ENCODE data around the gene TEX36.
"Not testable (repeated sequence)": the region's sequence is repeated elsewhere in the genome, so short reads cannot be mapped to it uniquely, and the experiment has no call there.

Gene TEX36

GRCh38 chr10:125692196-125692595 is 9.2 kb upstream of the TEX36 start:
- DNase-seq (ENCODE audit: low spot score) = no peak

GRCh38 chr10:125691160-125691981 is 8.4 kb upstream of the TEX36 start:
- DNase-seq (ENCODE audit: low spot score) = no peak

DNA sequence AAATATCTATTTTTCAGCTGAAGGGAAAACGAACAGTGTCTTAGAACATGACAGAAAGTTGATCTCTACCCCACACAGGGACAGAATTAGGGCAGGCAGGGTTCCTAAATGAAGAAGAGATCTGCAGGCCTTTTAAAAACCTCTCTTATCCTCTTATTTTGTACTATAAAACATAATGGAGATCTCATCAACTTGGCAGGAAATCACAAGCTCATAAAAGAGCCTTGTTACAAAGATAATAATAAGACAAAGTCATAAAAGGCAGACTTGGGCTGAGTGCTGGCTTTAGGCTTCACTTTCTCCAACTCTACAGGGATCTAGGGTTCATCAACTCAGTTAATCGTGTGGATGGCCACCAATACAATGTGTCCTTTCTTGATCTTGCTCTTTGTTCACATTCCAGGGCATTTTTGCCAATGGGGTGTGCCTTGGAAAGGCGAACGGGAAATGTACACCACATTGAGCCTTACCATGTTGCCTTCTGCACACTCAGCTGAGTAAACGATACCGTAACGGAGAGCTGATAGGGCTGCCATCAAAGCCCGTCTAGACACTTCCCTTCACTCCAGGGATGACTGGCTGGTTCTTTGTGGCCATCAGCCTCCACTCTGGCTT is 7.1 kb upstream of the TEX36 start:
- DNase-seq (ENCODE audit: low spot score) = no peak

- DNase-seq (ENCODE audit: low spot score) = no peak
Observed at GRCh38 chr10:125687507-125688185, 4.7 kb upstream of the TEX36 start.

- no peak for DNase-seq (ENCODE audit: low spot score)
Observed at GRCh38 chr10:125684581-125684980, 1.6 kb upstream of the TEX36 start.

- DNase-seq (ENCODE audit: low spot score) = no peak
Observed at GRCh38 chr10:125683821-125684220, 858 bp upstream of the TEX36 start.

DNA sequence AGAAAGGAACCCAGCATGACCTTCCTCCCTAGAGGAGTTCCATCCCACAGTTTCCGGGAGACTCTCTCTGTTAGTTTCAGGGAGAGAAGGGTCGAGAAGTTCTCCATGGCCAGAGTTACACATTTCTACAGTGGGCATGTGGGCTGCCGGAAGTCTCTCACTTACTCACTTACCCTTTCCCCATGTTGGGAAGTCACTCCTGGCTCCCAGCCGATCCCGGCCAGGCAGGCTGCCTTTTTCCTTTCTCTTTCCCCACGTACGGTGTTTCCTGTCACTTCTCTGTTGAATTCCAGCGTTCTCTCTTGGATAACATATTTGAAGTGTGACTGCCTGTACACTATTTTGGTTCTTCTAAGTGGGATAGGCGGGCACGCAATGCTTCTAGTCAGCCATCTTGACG is 3.5 kb downstream of the TEX36 start:
- DNase-seq (ENCODE audit: low spot score) = no peak

DNA sequence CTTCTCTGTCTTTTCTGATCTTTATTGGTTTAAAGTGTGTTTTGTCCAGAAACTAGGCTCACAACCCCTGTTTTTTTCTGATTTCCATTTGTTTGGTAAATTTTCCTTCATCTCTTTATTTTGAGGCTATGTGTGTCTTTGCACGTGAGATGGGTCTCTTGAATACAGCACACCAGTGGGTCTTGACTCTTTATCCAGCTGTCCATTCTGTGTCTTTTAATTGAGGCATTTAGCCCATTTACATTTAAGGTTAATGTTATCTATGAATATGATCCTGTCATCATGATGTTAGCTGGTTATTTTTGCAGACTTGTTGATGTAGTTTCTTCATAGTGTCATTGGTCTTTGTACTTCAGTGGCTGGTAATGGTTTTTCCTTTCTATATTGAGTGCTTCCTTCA is 10.1 kb downstream of the TEX36 start:
- DNase-seq (ENCODE audit: low spot score) = no peak

GRCh38 chr10:125662584-125662983 is 20.4 kb downstream of the TEX36 start:
- DNase-seq (ENCODE audit: low spot score) = no peak

GRCh38 chr10:125661941-125662515 is 20.9 kb downstream of the TEX36 start:
- DNase-seq (ENCODE audit: low spot score) = peak; percentile 54

GRCh38 chr10:125661431-125661940 is 21.5 kb downstream of the TEX36 start:
- no peak for DNase-seq (ENCODE audit: low spot score)

DNA sequence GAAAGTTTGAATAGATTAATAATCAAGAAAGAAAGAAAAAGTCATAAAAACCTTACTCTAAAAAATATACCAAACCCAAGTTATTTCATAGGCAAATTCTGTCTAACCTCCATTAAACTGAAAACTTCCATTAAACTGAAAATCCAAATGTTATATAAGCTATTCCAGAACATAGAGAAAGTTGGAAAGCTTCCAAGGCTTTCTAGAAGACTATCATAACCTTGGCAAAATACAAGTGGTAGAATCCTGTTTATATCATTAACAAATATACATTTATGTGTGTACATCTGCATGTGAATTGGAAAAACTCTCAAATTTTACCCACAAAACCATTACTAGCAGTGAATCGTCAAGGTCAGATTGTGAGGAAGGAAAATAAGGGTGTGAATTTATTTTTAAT is 23.9 kb downstream of the TEX36 start:
- DNase-seq (ENCODE audit: low spot score) = no peak

DNA sequence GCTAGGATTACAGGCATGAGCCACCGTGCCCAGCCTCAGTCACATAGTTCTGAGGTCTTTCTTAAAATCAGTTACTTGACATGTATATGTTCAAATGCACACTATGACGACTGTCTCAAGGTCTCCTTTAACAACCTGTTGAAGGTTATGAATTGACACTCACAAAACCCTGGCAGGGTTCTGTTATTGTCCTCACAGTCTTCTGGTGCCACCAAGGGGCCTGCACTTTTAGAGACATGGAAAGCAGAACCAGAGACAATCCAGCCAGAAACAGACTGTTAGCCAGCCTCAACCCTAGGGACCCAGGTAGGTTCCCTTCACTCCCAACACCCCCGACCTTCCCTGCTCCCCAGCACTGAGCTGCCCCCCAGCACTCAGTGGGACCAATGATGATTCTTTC is 26.4 kb downstream of the TEX36 start:
- DNase-seq (ENCODE audit: low spot score) = no peak

GRCh38 chr10:125653113-125653512 is 29.9 kb downstream of the TEX36 start:
- DNase-seq (ENCODE audit: low spot score) = not testable (repeated sequence)

- DNase-seq (ENCODE audit: low spot score) = no peak
Observed at GRCh38 chr10:125646311-125646710, 36.7 kb downstream of the TEX36 start.

DNA sequence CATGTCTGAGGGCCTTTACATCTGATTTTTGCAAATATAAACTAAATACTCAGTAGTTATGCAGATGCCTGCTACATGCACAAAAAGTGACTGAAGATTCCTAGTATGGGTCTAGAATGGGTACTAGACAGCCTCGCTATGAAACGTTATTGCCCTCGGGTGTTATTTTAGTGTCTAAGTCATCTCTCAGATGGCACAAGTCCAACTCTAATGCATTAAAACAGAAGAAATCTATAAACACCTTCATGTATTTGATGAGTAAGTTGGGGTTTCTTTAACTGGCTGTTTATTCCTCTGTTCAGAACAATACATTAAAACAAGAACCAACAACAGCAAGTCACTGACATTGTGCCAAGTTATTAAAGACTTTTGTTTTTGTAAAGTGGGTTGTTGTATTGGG is 41.6 kb downstream of the TEX36 start:
- DNase-seq (ENCODE audit: low spot score) = no peak

- no peak for DNase-seq (ENCODE audit: low spot score)
Observed at GRCh38 chr10:125640653-125641052, 42.3 kb downstream of the TEX36 start.

- DNase-seq (ENCODE audit: low spot score) = no peak
Observed at GRCh38 chr10:125639846-125640245, 43.1 kb downstream of the TEX36 start.

DNA sequence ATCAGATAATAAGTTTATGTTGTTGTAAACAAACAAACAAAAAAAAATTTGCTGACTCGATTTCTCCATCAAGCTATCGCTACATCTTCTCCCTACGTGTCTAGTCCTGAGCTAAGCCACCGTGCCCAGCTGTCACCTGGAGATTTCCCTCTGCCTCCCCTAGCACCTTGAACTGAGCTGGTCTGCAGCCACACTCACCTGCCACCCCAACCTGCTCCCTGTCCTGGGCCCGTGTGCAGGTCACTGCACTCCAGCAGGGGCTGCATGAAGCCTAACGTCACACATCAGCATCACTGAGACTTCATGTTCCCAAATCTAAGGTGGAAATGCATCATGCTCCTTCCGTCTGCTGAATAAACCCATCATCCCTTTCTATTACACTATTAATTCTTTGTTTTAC is 44.4 kb downstream of the TEX36 start:
- DNase-seq (ENCODE audit: low spot score) = no peak

GRCh38 chr10:125637496-125637895 is 45.5 kb downstream of the TEX36 start:
- DNase-seq (ENCODE audit: low spot score) = no peak

DNA sequence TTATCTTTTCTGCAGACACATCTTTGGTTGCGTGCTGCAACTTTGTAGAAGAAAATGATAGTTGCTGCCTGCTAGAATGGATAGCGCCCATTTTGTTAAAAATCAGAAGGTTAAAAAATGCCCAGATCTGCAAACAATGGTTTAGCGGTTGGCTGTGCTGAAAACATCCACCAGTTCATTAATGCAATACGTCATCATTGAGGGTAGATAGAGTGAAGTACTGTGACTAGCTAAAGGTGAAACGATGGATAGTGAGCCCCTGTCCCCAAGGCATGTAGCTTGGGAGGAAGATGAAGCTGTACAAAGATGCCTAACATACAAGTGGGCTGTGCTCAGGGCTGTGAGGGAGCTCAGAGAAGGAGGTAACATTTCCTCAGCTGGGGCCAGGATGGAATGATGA is 48.4 kb downstream of the TEX36 start:
- DNase-seq (ENCODE audit: low spot score) = no peak

DNA sequence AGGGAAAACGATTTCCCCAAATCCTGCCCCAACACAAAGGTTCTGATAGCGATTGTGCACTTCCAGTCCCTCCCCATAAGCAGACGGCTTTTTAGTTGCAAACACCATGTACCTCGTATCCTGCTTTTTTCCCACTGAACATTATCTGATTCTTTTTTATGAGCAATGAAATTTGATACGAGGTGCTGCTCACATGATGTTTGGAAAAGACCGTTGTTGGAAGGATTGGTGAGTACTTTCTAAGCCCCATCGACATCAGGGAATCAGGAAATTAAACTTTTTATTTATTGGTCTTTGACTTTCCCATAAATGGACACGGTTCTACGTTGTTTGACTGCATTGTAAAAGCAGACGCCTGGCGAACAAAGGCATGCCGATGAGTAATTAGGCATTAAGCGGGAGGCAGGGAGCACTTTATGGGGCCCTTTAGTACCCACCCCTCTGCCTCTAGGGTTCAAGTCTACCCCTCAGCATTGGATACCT is 49.4 kb downstream of the TEX36 start:
- no peak for DNase-seq (ENCODE audit: low spot score)

Measured in AG08396 (cell line).